DOHH2 (cell line): ENCODE measurements around the gene WDFY2.

Source experiments
- H3F3A ChIP-seq: fragments of 200-600 bp; sonication (generic), shearing (Covaris generic); 2 replicates; pipeline ENCODE4 v1.6.0; 2016; ENCODE audit warnings: antibody characterized with exemption, mild to moderate bottlenecking; ENCODE audit not compliant: control insufficient read depth, insufficient read depth
- H3K27ac ChIP-seq: fragments of 200-600 bp; sonication (generic); 2 replicates; pipeline ENCODE4 v1.5.1; 2014; ENCODE audit warnings: low read depth, mild to moderate bottlenecking, low read length, moderate library complexity
- H3K27me3 ChIP-seq: fragments of 200-600 bp; sonication (generic); 2 replicates; pipeline ENCODE4 v1.6.1; 2014; ENCODE audit warnings: mild to moderate bottlenecking, low read length, mixed read lengths; ENCODE audit not compliant: control insufficient read depth
- H3K36me3 ChIP-seq: fragments of 200-600 bp; sonication (generic); 2 replicates; pipeline ENCODE4 v1.6.1; 2014; ENCODE audit warnings: mild to moderate bottlenecking, low read length, moderate library complexity, mixed read lengths; ENCODE audit not compliant: control insufficient read depth
- H3K4me1 ChIP-seq: fragments of 200-600 bp; sonication (generic); 2 replicates; pipeline ENCODE4 v1.6.1; 2014; ENCODE audit warnings: mild to moderate bottlenecking, low read length, mixed read lengths; ENCODE audit not compliant: control insufficient read depth
- H3K4me2 ChIP-seq: fragments of 200-600 bp; sonication (generic); 2 replicates; pipeline ENCODE4 v1.6.0; 2014; ENCODE audit warnings: mild to moderate bottlenecking, low read length, moderate library complexity
- H3K4me3 ChIP-seq: fragments of 200-600 bp; sonication (generic); 2 replicates; pipeline ENCODE4 v1.5.1; 2014; ENCODE audit warnings: mild to moderate bottlenecking, low read length, mixed read lengths
- H3K79me2 ChIP-seq: fragments of 200-600 bp; sonication (generic); 2 replicates; pipeline ENCODE4 v1.6.1; 2014; ENCODE audit warnings: mild to moderate bottlenecking, low read length, mixed read lengths; ENCODE audit not compliant: control insufficient read depth
- H3K9me2 ChIP-seq: fragments of 200-600 bp; sonication (generic); replicated peaks from 2 replicates; pipeline ENCODE4 v1.6.1; 2014; ENCODE audit warnings: mild to moderate bottlenecking, low read length, mixed read lengths; ENCODE audit not compliant: control insufficient read depth
- H3K9me3 ChIP-seq: fragments of 200-600 bp; sonication (generic); 2 replicates; pipeline ENCODE4 v1.6.1; 2014; ENCODE audit warnings: antibody characterized with exemption, low read length, mixed read lengths; ENCODE audit not compliant: control insufficient read depth, insufficient read depth
- H4K20me1 ChIP-seq: fragments of 200-600 bp; sonication (generic); 2 replicates; pipeline ENCODE4 v1.6.0; 2014; ENCODE audit warnings: low read depth, mild to moderate bottlenecking, antibody characterized with exemption, low read length, moderate library complexity; ENCODE audit not compliant: control insufficient read depth, insufficient read depth
- CTCF ChIP-seq: fragments of 200-600 bp; sonication (generic); IDR thresholded peaks from one replicate; pipeline ENCODE4 v1.5.1; 2014; ENCODE audit warnings: antibody characterized with exemption, mild to moderate bottlenecking, low read depth, low read length; ENCODE audit not compliant: poor library complexity, severe bottlenecking
- EZH2phosphoT487 ChIP-seq: fragments of 200-600 bp; sonication (generic); IDR thresholded peaks from 2 replicates; pipeline ENCODE4 v1.6.1; 2017; ENCODE audit warnings: borderline replicate concordance, mild to moderate bottlenecking, antibody characterized with exemption, low read length, moderate library complexity, mixed read lengths

Gene WDFY2

GRCh38 chr13:51713807-51714206, 129.5 kb downstream of the WDFY2 start:
- Histone ChIP-seq H3K9me2 (no peaks in the 10 kb centered on the region), H3K27me3 (no peaks in the 10 kb centered on the region), H3K79me2 (no peaks in the 10 kb centered on the region), H4K20me1 (no peaks in the 10 kb centered on the region), H3K9me3 (no peaks in the 10 kb centered on the region), H3F3A (no peaks in the 10 kb centered on the region), H3K4me1 (no peaks in the 10 kb centered on the region), H3K27ac (no peak overlapping the region), H3K36me3 (no peaks in the 10 kb centered on the region), H3K4me2 (no peak overlapping the region), H3K4me3 (no peak overlapping the region)
- TF ChIP-seq CTCF: no peak
- no peak for TF ChIP-seq EZH2phosphoT487

- Histone ChIP-seq H3K36me3 (no peaks in the 10 kb centered on the region), H3K4me2 (no peak overlapping the region), H3K4me1 (no peaks in the 10 kb centered on the region), H3K27me3 (no peaks in the 10 kb centered on the region), H3F3A (no peaks in the 10 kb centered on the region), H3K79me2 (no peaks in the 10 kb centered on the region), H3K27ac (no peak overlapping the region), H3K9me2 (no peaks in the 10 kb centered on the region), H4K20me1 (no peaks in the 10 kb centered on the region), H3K4me3 (no peak overlapping the region), H3K9me3 (no peaks in the 10 kb centered on the region)
- TF ChIP-seq CTCF (no peak), EZH2phosphoT487 (no peak)
Measured at GRCh38 chr13:51714663-51715168, 130.5 kb downstream of the WDFY2 start.

GRCh38 chr13:51715613-51716012, 131.4 kb downstream of the WDFY2 start:
- TF ChIP-seq CTCF (no peak), EZH2phosphoT487 (no peak)
- Histone ChIP-seq H3K4me2 (no peak overlapping the region), H3K36me3 (no peaks in the 10 kb centered on the region), H4K20me1 (no peaks in the 10 kb centered on the region), H3K4me3 (no peak overlapping the region), H3K9me2 (no peaks in the 10 kb centered on the region), H3K79me2 (no peaks in the 10 kb centered on the region), H3K9me3 (no peaks in the 10 kb centered on the region), H3F3A (no peaks in the 10 kb centered on the region), H3K27me3 (no peaks in the 10 kb centered on the region), H3K27ac (no peak overlapping the region), H3K4me1 (no peaks in the 10 kb centered on the region)
